Right atrium auricular region (tissue), 2 donors: ENCODE data around the gene ZFP69. TPM values are rescaled to one million over a fixed set of nuclear protein-coding genes. Genes with fewer than 3 reads are reported as not detected.
A peak's percentile ranks its signal among the peaks of the same experiment; 100 is the strongest.

Source experiments
- DNase-seq: peaks from one replicate; pipeline ENCODE4 v3.0.0-alpha.2; 2019; ENCODE audit warnings: low spot score
- H3K27ac ChIP-seq, 2 donors: fragments of 200-600 bp; sonication (generic); 1 replicate in 1 of 2; 2 replicates in 1 of 2; pipeline ENCODE4 v1.5.1; 2016 to 2019
- H3K27me3 ChIP-seq, 2 donors: fragments of 200-600 bp; sonication (generic); one replicate each; pipeline versions ENCODE4 v1.5.1 to v1.6.0; 2017 to 2019
- H3K36me3 ChIP-seq: fragments of 200-600 bp; sonication (generic); one replicate; pipeline ENCODE4 v1.5.1; 2016
- H3K4me1 ChIP-seq, 2 donors: fragments of 200-600 bp; sonication (generic); one replicate each; pipeline versions ENCODE4 v1.5.1 to v1.6.0; 2017 to 2019
- H3K4me3 ChIP-seq, 2 donors: fragments of 200-600 bp; sonication (generic); 1 replicate in 1 of 2; 2 replicates in 1 of 2; pipeline ENCODE4 v1.5.1; 2017 to 2019; ENCODE audit warnings: mild to moderate bottlenecking in 1 of 2, moderate library complexity in 1 of 2
- H3K9me3 ChIP-seq, 2 donors: fragments of 200-600 bp; sonication (generic); one replicate each; pipeline ENCODE4 v1.5.1; 2019
- total RNA-seq, 2 donors: library from RNA; depleted of rRNA; stranded (reverse); fragments of >200 nt; gene quantifications; one replicate each; pipeline ENCODE4 v1.1.0, GENCODE V29; 2016
- TF ChIP-seq, protein P1 (sequence below), 2 donors: fragments of 200-600 bp; sonication (generic); IDR thresholded peaks; one replicate each; pipeline ENCODE4 v1.5.1; 2019; ENCODE audit warnings: antibody characterized with exemption in 2 of 2

ZFP69 gene
- total RNA-seq, 2 donors from 2014 or later: 1.6 to 2.0 TPM

GRCh38 chr1:40438391-40439015 lies 38.6 kb upstream of the ZFP69 start:
- no peak for DNase-seq
- TF ChIP-seq, protein P1, sequence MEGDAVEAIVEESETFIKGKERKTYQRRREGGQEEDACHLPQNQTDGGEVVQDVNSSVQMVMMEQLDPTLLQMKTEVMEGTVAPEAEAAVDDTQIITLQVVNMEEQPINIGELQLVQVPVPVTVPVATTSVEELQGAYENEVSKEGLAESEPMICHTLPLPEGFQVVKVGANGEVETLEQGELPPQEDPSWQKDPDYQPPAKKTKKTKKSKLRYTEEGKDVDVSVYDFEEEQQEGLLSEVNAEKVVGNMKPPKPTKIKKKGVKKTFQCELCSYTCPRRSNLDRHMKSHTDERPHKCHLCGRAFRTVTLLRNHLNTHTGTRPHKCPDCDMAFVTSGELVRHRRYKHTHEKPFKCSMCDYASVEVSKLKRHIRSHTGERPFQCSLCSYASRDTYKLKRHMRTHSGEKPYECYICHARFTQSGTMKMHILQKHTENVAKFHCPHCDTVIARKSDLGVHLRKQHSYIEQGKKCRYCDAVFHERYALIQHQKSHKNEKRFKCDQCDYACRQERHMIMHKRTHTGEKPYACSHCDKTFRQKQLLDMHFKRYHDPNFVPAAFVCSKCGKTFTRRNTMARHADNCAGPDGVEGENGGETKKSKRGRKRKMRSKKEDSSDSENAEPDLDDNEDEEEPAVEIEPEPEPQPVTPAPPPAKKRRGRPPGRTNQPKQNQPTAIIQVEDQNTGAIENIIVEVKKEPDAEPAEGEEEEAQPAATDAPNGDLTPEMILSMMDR (IDR thresholded peaks at IDR 0.05): peak; percentile 34 to 72
- Histone ChIP-seq H3K4me3 (no peak overlapping the region), H3K4me1 (no peaks in the 10 kb centered on the region), H3K27me3 (no peaks in the 10 kb centered on the region), H3K36me3 (no peaks in the 10 kb centered on the region), H3K9me3 (no peaks in the 10 kb centered on the region), H3K27ac (no peak overlapping the region)

- no peak for DNase-seq
- H3K9me3 ChIP-seq: no peaks in the 10 kb centered on the region
- TF ChIP-seq, protein P1 (IDR thresholded peaks at IDR 0.05): no peak
- no peaks in the 10 kb centered on the region for H3K27me3 ChIP-seq
- H3K4me1 ChIP-seq: no peaks in the 10 kb centered on the region
- H3K36me3 ChIP-seq: no peaks in the 10 kb centered on the region
- no peak overlapping the region for H3K27ac ChIP-seq
- no peak overlapping the region for H3K4me3 ChIP-seq
These were observed 37.8 kb upstream of the ZFP69 start for GRCh38 chr1:40439247-40439646.

DNA sequence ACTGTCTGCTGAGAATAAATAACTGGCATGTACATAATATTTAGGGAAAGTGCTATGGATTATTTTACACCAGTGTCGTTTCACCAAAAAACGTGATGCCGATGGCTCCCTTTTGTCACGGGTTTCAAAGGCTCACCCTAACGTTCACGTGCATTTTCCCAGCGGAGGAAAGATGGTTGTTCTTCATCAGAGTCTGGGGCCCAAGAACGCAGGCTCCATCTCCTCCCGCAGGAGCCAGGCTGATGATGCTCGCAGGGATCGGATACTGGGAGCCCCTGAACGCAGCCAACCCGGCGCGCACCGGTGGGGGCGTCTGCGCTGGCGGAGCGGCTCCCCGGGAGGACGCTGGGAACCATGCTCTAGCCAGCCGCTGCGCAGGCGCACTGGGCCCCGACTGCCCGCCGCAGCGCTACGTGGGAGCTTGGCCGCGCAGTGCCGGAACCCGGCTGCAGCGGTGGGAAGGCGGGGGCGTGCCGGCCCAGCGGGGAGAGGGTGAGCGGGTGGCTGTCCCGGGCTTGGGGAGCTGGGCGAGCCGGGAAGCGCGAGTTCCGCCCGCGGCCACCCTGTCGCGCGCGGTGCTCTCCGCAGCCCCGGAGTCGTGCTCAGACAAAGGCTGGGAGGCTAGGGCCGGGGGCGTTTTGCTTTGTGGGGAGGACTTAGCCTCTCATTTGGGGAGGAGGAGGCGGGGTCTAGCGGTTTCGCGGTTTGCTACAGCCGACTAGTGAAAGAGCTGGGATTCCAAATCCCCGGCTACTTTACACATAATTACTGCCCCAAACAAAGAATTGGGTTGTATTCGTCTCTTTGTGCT lies 27.2 kb upstream of the ZFP69 start, which contains the start of gene ZFP69B:
ZFP69B (plus strand) TSS at position 793 of the 811 bp plus-strand sequence. CDS start 486 bp downstream, outside the sequence.
- no peaks in the 10 kb centered on the region for H3K27me3 ChIP-seq
- peaks cover 0 to under 1% of the 10 kb centered on the region in 2 donors for H3K9me3 ChIP-seq
- H3K4me1 ChIP-seq: peaks cover 0 to 9% of the 10 kb centered on the region in 2 donors
- peak; percentile 81 for DNase-seq
- TF ChIP-seq, protein P1 (IDR thresholded peaks at IDR 0.05): peak in 1 of 2 donors; percentile 47
- peak within 1 kb of the TSS; percentile 82 for H3K27ac ChIP-seq
- H3K4me3 ChIP-seq: peak within 1 kb of the TSS; percentile 68 to 77
- no peaks in the 10 kb centered on the region for H3K36me3 ChIP-seq

- no peak for DNase-seq
- Histone ChIP-seq H3K9me3 (peaks cover 0 to 8% of the 10 kb centered on the region in 2 donors), H3K4me3 (peak overlapping the region; percentile 68 to 77), H3K4me1 (peaks cover 0 to 9% of the 10 kb centered on the region in 2 donors), H3K27me3 (no peaks in the 10 kb centered on the region), H3K27ac (peak overlapping the region; percentile 82), H3K36me3 (no peaks in the 10 kb centered on the region)
- TF ChIP-seq, protein P1 (IDR thresholded peaks at IDR 0.05): no peak
These were observed 26.4 kb upstream of the ZFP69 start for GRCh38 chr1:40450495-40451237.

GRCh38 chr1:40451238-40451585 lies 25.9 kb upstream of the ZFP69 start:
- TF ChIP-seq, protein P1 (IDR thresholded peaks at IDR 0.05): no peak
- Histone ChIP-seq H3K4me1 (peaks cover 0 to 9% of the 10 kb centered on the region in 2 donors), H3K9me3 (peaks cover 0 to 13% of the 10 kb centered on the region in 2 donors), H3K4me3 (no peak overlapping the region), H3K27ac (no peak overlapping the region), H3K36me3 (no peaks in the 10 kb centered on the region), H3K27me3 (no peaks in the 10 kb centered on the region)
- no peak for DNase-seq
